Measurements from ENCODE around the gene CORIN. TPM values are rescaled to one million over a fixed set of nuclear protein-coding genes. Genes with fewer than 3 reads are reported as not detected.

CORIN gene
- total and polyA plus RNA-seq, 2 experiments from 2014 or later: not detected

DNA sequence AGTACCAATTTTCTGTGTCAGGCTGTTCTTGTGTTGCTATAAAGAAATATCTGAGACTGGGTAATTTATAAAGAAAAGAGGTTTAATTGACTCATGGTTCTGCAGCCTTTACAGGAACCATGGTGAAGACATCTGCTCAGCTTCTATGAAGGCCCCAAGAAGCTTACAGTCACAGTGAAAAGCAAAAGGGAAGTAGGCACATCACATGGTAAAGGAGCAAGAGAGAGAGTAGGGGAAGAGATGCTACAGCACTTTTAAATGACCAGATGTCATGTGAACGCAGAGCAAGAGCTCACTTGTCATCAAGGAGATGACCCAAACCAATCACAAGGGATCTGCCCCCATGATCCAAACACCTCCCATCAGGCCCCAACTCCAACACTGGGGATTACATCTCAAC, 178.5 kb downstream of the CORIN start (continued):
- TF ChIP-seq, protein P1, sequence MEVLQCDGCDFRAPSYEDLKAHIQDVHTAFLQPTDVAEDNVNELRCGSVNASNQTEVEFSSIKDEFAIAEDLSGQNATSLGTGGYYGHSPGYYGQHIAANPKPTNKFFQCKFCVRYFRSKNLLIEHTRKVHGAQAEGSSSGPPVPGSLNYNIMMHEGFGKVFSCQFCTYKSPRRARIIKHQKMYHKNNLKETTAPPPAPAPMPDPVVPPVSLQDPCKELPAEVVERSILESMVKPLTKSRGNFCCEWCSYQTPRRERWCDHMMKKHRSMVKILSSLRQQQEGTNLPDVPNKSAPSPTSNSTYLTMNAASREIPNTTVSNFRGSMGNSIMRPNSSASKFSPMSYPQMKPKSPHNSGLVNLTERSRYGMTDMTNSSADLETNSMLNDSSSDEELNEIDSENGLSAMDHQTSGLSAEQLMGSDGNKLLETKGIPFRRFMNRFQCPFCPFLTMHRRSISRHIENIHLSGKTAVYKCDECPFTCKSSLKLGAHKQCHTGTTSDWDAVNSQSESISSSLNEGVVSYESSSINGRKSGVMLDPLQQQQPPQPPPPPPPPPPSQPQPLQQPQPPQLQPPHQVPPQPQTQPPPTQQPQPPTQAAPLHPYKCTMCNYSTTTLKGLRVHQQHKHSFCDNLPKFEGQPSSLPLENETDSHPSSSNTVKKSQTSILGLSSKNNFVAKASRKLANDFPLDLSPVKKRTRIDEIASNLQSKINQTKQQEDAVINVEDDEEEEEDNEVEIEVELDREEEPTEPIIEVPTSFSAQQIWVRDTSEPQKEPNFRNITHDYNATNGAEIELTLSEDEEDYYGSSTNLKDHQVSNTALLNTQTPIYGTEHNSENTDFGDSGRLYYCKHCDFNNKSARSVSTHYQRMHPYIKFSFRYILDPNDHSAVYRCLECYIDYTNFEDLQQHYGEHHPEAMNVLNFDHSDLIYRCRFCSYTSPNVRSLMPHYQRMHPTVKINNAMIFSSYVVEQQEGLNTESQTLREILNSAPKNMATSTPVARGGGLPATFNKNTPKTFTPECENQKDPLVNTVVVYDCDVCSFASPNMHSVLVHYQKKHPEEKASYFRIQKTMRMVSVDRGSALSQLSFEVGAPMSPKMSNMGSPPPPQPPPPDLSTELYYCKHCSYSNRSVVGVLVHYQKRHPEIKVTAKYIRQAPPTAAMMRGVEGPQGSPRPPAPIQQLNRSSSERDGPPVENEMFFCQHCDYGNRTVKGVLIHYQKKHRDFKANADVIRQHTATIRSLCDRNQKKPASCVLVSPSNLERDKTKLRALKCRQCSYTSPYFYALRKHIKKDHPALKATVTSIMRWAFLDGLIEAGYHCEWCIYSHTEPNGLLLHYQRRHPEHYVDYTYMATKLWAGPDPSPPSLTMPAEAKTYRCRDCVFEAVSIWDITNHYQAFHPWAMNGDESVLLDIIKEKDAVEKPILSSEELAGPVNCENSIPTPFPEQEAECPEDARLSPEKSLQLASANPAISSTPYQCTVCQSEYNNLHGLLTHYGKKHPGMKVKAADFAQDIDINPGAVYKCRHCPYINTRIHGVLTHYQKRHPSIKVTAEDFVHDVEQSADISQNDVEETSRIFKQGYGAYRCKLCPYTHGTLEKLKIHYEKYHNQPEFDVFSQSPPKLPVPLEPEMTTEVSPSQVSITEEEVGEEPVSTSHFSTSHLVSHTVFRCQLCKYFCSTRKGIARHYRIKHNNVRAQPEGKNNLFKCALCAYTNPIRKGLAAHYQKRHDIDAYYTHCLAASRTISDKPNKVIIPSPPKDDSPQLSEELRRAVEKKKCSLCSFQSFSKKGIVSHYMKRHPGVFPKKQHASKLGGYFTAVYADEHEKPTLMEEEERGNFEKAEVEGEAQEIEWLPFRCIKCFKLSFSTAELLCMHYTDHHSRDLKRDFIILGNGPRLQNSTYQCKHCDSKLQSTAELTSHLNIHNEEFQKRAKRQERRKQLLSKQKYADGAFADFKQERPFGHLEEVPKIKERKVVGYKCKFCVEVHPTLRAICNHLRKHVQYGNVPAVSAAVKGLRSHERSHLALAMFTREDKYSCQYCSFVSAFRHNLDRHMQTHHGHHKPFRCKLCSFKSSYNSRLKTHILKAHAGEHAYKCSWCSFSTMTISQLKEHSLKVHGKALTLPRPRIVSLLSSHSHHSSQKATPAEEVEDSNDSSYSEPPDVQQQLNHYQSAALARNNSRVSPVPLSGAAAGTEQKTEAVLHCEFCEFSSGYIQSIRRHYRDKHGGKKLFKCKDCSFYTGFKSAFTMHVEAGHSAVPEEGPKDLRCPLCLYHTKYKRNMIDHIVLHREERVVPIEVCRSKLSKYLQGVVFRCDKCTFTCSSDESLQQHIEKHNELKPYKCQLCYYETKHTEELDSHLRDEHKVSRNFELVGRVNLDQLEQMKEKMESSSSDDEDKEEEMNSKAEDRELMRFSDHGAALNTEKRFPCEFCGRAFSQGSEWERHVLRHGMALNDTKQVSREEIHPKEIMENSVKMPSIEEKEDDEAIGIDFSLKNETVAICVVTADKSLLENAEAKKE (CRISPR knock-in tag; IDR thresholded peaks at IDR 0.05): no peak
- no peak for TF ChIP-seq STAT1 (IDR thresholded peaks at IDR 0.05; ENCODE audit: unreplicated experiment)
- TF ChIP-seq, protein P2, sequence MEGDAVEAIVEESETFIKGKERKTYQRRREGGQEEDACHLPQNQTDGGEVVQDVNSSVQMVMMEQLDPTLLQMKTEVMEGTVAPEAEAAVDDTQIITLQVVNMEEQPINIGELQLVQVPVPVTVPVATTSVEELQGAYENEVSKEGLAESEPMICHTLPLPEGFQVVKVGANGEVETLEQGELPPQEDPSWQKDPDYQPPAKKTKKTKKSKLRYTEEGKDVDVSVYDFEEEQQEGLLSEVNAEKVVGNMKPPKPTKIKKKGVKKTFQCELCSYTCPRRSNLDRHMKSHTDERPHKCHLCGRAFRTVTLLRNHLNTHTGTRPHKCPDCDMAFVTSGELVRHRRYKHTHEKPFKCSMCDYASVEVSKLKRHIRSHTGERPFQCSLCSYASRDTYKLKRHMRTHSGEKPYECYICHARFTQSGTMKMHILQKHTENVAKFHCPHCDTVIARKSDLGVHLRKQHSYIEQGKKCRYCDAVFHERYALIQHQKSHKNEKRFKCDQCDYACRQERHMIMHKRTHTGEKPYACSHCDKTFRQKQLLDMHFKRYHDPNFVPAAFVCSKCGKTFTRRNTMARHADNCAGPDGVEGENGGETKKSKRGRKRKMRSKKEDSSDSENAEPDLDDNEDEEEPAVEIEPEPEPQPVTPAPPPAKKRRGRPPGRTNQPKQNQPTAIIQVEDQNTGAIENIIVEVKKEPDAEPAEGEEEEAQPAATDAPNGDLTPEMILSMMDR (conservative IDR thresholded peaks at IDR 0.05; ENCODE audit: low read depth in 2 of 2): no peak

DNA sequence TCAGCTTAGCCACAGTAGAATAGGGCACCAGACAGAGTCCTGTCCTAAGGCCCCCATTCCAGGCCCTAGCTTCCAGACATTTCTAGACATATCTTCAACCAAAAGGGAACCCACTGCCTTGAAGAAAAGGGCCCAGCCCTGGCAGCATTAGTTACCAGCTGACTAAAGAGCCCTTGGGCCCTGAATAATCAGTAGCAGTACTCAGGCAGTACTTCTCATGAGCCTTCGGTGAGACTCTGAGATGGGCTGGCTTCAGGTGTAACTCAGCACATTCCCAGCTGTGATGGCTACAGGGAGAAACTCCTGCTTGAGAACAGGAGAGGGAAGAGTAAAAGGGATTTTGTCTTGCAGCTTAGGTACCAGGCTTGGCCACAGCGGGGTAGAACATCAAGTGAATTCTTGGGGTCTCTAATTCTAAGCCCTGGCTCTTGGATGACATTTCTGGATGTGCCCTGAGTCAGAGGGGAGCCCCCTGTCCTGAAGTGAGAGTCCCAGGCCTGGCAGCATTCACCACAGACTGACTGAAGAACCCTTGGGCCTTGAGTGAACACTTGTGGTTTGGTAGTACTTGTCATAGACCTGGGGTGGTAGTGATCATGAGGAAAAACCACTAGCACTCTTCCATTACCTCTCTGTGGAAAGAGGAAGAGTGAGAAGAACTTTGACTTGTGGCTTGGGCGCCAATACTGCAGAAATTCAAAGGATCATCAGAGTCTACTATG, 182.7 kb downstream of the CORIN start:
- no peak for DNase-seq (ENCODE audit: low spot score)
- Histone ChIP-seq H3K36me3 (ENCODE audit: insufficient read depth) (no peaks in the 10 kb centered on the region), H3K9me2 (ENCODE audit: insufficient read depth) (peaks cover 4% of the 10 kb centered on the region; the same call in 1 of the 2 replicates), H3F3A (replicated peaks; ENCODE audit: low read depth) (no peaks in the 10 kb centered on the region), H3K79me2 (replicated peaks; ENCODE audit: insufficient read depth) (no peaks in the 10 kb centered on the region), H3K27ac (ENCODE audit: low read depth) (no peak overlapping the region), H4K20me1 (replicated peaks; ENCODE audit: insufficient read depth) (no peaks in the 10 kb centered on the region), H3K27me3 (ENCODE audit: insufficient read depth) (no peaks in the 10 kb centered on the region), H3K4me3 (no peak overlapping the region), H3K4me2 (no peak overlapping the region), H3K4me1 (ENCODE audit: insufficient read depth) (peaks cover 9% of the 10 kb centered on the region), H2AFZ (no peak overlapping the region; the same call in 1 of the 2 replicates)
- Mint-ChIP-seq H3K4me3 (no peak overlapping the region), H3K27ac (no peak overlapping the region), H3K9me3 (peaks cover 12% of the 10 kb centered on the region; the same call in 2 of the 3 replicates), H3K36me3 (ENCODE audit: low read depth) (no peaks in the 10 kb centered on the region), H3K4me1 (peaks cover 9% of the 10 kb centered on the region), H3K27me3 (ENCODE audit: insufficient read depth, low read depth, poor library complexity) (peaks cover 4% of the 10 kb centered on the region)
- ATAC-seq: no peak
- TF ChIP-seq STAT1 (IDR thresholded peaks at IDR 0.05; ENCODE audit: unreplicated experiment): no peak

Data from GM23338 (cell line).